Measurements from ENCODE around the gene MINDY4.

DNA sequence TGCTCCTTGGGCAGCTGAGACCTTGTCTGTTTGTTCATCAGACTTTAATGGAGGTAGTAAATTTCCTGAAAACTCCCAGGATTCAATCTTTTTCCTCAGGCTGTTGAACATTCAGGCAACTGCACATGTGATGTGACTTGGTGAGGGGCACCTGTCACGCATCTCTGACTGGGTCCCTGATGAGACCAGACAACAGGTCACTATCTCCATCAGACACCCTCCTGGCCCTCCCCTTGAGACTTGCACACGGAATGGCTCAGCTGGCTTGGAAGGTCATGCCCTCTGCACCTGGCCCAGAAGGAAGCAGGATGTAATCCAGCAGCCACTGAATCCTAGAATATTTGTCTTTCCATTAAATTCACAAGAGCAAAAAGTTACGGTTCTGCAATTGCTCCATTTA lies 156.3 kb downstream of the MINDY4 start:
- TF ChIP-seq EGR1 (IDR thresholded peaks at IDR 0.05; ENCODE audit: low read depth in 2 of 2) (no peak), ZBTB33 (IDR thresholded peaks at IDR 0.05) (no peak), CTCF (IDR thresholded peaks at IDR 0.05; ENCODE audit: low read depth, low read length, missing input control) (no peak), GABPA (IDR thresholded peaks at IDR 0.05 in 1 of 2, conservative IDR thresholded peaks at IDR 0.05 in 1 of 2) (no peak), RAD21 (IDR thresholded peaks at IDR 0.05) (no peak), SP1 (IDR thresholded peaks at IDR 0.05) (no peak)
- TF ChIP-seq, protein P1, sequence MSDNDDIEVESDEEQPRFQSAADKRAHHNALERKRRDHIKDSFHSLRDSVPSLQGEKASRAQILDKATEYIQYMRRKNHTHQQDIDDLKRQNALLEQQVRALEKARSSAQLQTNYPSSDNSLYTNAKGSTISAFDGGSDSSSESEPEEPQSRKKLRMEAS (IDR thresholded peaks at IDR 0.05): no peak
- TF ChIP-seq, protein P2, sequence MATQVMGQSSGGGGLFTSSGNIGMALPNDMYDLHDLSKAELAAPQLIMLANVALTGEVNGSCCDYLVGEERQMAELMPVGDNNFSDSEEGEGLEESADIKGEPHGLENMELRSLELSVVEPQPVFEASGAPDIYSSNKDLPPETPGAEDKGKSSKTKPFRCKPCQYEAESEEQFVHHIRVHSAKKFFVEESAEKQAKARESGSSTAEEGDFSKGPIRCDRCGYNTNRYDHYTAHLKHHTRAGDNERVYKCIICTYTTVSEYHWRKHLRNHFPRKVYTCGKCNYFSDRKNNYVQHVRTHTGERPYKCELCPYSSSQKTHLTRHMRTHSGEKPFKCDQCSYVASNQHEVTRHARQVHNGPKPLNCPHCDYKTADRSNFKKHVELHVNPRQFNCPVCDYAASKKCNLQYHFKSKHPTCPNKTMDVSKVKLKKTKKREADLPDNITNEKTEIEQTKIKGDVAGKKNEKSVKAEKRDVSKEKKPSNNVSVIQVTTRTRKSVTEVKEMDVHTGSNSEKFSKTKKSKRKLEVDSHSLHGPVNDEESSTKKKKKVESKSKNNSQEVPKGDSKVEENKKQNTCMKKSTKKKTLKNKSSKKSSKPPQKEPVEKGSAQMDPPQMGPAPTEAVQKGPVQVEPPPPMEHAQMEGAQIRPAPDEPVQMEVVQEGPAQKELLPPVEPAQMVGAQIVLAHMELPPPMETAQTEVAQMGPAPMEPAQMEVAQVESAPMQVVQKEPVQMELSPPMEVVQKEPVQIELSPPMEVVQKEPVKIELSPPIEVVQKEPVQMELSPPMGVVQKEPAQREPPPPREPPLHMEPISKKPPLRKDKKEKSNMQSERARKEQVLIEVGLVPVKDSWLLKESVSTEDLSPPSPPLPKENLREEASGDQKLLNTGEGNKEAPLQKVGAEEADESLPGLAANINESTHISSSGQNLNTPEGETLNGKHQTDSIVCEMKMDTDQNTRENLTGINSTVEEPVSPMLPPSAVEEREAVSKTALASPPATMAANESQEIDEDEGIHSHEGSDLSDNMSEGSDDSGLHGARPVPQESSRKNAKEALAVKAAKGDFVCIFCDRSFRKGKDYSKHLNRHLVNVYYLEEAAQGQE (IDR thresholded peaks at IDR 0.05): no peak
